HUES64 (cell line): ENCODE measurements around the gene NCS1.
A peak's percentile ranks its signal among the peaks of the same experiment; 100 is the strongest.

ENCODE experiments used
- H3K27ac ChIP-seq: 2 replicates; pipeline ENCODE4 v1.7.0; 2013; ENCODE audit warnings: low read depth, low read length, inconsistent platforms
- H3K27me3 ChIP-seq: 2 replicates; pipeline ENCODE4 v1.6.1; 2013; ENCODE audit warnings: mild to moderate bottlenecking, low read length; ENCODE audit not compliant: insufficient read depth
- H3K36me3 ChIP-seq: 2 replicates; pipeline ENCODE4 v1.6.1; 2013; ENCODE audit warnings: mild to moderate bottlenecking, low read length; ENCODE audit not compliant: insufficient read depth
- H3K4me1 ChIP-seq: 2 replicates; pipeline ENCODE4 v1.6.1; 2013; ENCODE audit warnings: mild to moderate bottlenecking, low read length, moderate library complexity; ENCODE audit not compliant: insufficient read depth
- H3K4me3 ChIP-seq: 2 replicates; pipeline ENCODE4 v1.5.1; 2013; ENCODE audit warnings: mild to moderate bottlenecking, low read length, moderate library complexity
- H3K9ac ChIP-seq: 2 replicates; pipeline ENCODE4 v1.6.1; 2013; ENCODE audit warnings: mild to moderate bottlenecking, low read depth, low read length
- H3K9me3 ChIP-seq: 2 replicates; pipeline ENCODE4 v1.6.1; 2013; ENCODE audit warnings: low read depth, low read length; ENCODE audit not compliant: insufficient read depth
- WGBS: fragments of 150-250, 120-280 bp; methylation state at CpG from one replicate; pipeline ENCODE4 v1.1.7; 2013; ENCODE audit warnings: missing lambda C conversion rate; 5-methylcytosine and 5-hydroxymethylcytosine counted together

NCS1 gene

DNA sequence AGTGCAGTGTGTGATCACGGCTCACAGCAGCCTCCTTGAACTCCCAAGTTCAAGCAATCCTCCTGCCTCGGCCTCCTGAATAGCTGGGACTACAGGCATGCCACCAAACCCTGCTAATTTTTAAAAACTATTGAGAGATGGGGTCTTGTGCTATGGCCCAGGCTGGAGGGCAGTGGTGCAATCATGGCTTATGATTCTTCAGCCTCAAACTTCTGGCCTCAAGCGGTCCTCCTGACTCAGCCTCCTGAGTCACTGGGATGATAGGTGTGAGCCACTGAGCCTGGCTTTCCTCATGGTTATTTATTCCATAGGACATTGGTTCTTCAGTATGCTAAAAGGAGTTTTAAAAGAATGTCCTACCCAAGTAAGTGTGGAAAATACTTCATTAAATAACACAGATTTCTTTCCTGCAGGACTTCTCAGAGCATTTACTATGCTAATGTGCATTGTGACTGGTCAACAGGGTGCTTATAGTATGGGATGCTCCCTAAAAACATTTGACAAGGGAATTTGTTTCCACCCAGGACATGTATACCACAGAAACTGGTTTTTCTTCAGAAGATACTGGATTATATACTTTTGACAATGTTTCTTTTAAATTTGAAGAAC lies 11.2 kb upstream of the NCS1 start:
- WGBS = 88% methylated on average over 3 of the region's 3 CpGs
- H3K4me1 ChIP-seq = no peaks in the 10 kb centered on the region
- no peak overlapping the region for H3K9ac ChIP-seq
- H3K27ac ChIP-seq = no peak overlapping the region
- H3K4me3 ChIP-seq = no peak overlapping the region
- H3K9me3 ChIP-seq = no peaks in the 10 kb centered on the region
- H3K27me3 ChIP-seq = no peaks in the 10 kb centered on the region
- no peaks in the 10 kb centered on the region for H3K36me3 ChIP-seq

DNA sequence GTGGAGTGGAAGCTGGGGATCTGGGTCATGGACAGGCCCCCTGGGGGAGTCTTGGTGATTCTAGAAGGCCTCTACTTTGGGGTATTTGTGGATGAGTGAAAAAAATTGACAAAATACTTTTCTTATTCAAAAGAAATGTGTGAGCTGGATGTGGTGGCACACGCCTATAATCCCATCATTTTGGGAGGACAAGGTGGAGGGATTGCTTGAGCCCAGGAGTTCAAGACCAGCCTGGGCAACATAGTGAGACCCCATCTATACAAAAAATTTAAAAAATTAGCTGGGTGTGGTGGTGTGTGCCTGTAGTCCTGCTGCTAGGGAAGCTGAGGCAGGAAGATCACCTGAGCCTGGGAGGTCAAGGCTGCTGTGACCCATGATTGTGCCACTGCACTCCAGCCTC lies 6.6 kb upstream of the NCS1 start:
- no peaks in the 10 kb centered on the region for H3K27me3 ChIP-seq
- WGBS = 100% methylated on average over 1 of the region's 1 CpG

DNA sequence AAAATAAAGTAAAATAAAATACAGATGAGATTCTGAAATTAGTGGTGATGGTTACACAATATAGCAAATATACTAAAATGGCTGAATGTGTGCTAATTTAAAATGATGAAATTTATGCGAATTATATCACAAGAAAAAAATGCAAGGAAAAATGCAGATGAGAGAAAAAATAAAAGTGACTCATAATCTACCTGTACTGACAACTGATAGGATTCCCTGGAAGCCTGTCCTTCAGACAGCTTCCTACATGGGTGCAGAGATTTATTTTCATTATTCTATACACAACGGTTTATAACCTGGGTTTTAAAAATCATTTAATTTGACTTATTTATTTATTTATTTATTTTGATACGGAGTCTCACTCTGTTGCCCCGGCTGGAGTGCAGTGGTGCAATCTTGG lies 5.8 kb upstream of the NCS1 start:
- no peak overlapping the region for H3K4me3 ChIP-seq
- H3K27ac ChIP-seq = no peak overlapping the region
- peaks cover 2% of the 10 kb centered on the region; the same call in 1 of the 2 replicates for H3K27me3 ChIP-seq
- no peaks in the 10 kb centered on the region for H3K9me3 ChIP-seq
- 92% methylated on average over 2 of the region's 4 CpGs for WGBS
- no peaks in the 10 kb centered on the region for H3K36me3 ChIP-seq
- H3K9ac ChIP-seq = no peak overlapping the region
- H3K4me1 ChIP-seq = peaks cover 3% of the 10 kb centered on the region; the same call in 1 of the 2 replicates

More for the DNA sequence above, 6.6 kb upstream of the NCS1 start:
- H3K4me1 ChIP-seq = no peaks in the 10 kb centered on the region
- H3K9ac ChIP-seq = no peak overlapping the region
- H3K36me3 ChIP-seq = no peaks in the 10 kb centered on the region
- H3K27ac ChIP-seq = no peak overlapping the region
- no peak overlapping the region for H3K4me3 ChIP-seq
- no peaks in the 10 kb centered on the region for H3K9me3 ChIP-seq

DNA sequence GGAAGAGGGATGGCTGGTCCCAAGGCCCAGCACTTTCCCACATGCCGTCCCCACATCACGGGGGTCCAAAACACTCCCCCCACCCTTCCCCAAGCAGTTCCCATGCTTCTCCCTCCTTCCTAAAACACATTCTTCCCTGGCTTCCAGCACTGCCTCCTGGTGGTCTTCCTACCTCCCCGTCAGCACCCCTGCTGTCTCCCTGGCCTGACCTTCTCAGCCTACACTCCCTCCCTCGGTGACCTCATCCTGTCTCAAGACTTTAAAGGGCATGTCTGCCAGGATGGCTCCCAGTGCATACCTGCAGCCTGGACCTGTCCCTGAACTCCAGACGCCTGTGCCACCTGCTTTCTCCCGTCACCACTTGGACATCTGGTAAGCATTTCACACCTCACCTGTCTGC lies 4.3 kb upstream of the NCS1 start:
- WGBS = 54% methylated on average over 6 of the region's 6 CpGs
- H3K27ac ChIP-seq = no peak overlapping the region
- H3K36me3 ChIP-seq = no peaks in the 10 kb centered on the region
- H3K9me3 ChIP-seq = no peaks in the 10 kb centered on the region
- H3K4me3 ChIP-seq = no peak overlapping the region
- no peak overlapping the region for H3K9ac ChIP-seq
- peaks cover 5% of the 10 kb centered on the region; the same call in 1 of the 2 replicates for H3K4me1 ChIP-seq
- peaks cover 6% of the 10 kb centered on the region for H3K27me3 ChIP-seq

DNA sequence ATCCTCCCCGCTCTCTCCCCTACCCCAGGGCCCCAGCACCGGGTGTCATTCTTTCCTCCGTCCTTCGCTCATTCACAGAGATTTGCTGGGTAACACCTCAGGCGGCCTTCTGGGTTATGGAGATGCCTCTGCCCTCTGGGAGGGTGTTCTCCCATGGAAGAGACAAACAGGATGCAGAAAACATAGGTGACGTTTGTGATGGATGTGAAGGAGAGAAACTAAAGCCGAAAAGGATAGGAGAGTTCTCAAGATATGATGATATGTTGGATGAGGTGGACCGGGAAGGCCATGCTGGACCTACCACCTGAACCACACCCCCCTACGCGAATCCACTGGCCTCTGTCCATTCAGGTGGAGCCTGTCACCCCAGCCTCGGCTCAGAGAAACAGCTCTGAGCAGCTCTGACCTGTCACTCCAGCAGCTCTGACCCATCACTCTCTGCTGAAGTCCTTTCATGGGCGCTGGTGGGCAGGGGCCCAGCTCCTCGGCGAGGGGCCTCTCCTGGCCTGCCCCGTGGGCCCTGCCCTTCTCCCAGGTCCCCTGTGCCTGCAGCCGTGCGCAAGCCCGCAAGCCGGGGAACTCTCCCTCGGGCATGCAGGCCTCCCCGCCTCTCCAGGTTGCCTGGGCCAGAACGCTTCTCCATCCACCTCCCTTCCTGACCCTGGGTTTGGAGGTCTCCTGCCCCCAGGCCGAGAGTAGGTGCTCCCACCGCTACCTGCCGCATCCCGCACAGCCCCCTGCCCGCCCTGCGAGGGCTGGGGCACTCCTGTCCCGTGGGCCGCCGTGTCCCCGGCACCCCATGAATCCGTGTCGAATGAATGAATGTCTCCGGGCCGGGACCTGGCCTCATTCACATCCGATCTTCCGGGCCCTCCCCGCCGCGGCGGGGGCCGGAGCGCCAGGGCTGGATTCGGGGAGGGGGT lies 717 bp upstream of the NCS1 start:
- peak overlapping the region; percentile 61 for H3K4me3 ChIP-seq
- H3K4me1 ChIP-seq = peaks cover 5% of the 10 kb centered on the region; the same call in 1 of the 2 replicates
- H3K36me3 ChIP-seq = no peaks in the 10 kb centered on the region
- H3K9me3 ChIP-seq = no peaks in the 10 kb centered on the region
- peaks cover 6% of the 10 kb centered on the region for H3K27me3 ChIP-seq
- 22% methylated on average over 44 of the region's 45 CpGs for whole genome bisulfite sequencing
- H3K27ac ChIP-seq = no peak overlapping the region
- H3K9ac ChIP-seq = peak overlapping the region; percentile 43; the same call in 1 of the 2 replicates

DNA sequence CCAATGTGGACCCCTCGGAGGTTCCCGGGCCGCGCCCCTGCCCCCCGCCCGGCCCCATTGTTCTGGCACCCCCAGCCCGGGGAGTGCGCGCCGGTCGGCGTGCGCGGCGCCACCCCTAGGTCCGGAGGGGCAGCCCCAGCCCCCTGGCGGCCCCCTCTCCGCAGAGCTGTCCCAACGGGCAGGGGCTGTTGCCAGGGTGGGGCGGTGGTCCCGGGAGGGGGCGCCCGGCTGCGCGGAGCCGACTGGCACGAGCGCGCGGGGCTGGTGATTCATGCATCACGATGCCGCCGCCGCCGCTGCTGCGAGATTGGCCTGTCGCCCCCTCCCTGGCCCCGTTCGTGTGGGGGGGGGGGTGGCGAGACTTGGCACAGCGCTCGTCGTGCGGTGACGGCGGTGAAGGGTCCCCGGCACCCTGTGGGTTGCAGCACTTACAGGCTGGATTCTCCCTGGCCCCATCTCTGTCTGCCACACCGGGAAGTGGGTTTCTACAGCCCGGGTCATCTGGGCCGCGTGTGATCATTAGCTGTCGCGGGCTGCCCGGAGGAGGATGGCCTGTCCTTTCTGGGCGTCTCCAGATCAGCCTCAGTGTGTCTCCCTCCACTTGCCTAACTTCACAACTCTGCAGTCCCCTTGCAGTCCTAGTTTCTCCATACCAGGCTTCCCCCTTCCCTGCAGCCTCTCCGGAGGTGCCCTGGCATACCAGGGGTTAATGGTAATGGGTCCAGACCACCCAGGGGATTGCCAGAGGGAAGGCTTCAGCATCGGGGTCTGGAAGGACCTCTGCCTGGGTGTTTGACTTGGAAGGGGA lies 858 bp downstream of the NCS1 start:
- Histone ChIP-seq H3K27ac (no peak overlapping the region), H3K27me3 (peaks cover 6% of the 10 kb centered on the region), H3K4me3 (peak overlapping the region; percentile 61), H3K9me3 (no peaks in the 10 kb centered on the region), H3K9ac (peak overlapping the region; percentile 47; the same call in 1 of the 2 replicates), H3K36me3 (no peaks in the 10 kb centered on the region), H3K4me1 (peaks cover 5% of the 10 kb centered on the region; the same call in 1 of the 2 replicates)
- 2% methylated on average over 56 of the region's 57 CpGs for WGBS

DNA sequence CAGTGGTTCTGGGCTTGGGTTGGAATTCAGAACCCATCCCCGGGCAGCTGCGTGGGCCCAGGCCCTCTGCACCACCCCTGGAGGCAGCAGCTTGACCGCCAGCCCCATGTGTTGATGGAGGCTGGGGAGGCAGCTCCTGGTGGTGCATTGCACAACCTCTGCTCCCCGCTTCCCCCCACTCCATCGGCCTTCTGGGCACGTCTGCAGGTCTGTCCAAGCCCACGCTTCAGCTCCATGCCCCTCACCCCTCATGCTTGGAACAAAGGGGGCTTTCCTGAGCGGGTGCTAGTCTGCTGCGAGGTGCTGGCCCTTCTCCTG lies 1.4 kb downstream of the NCS1 start:
- Histone ChIP-seq H3K27ac (no peak overlapping the region), H3K9ac (no peak overlapping the region), H3K27me3 (peaks cover 6% of the 10 kb centered on the region), H3K4me1 (peaks cover 5% of the 10 kb centered on the region; the same call in 1 of the 2 replicates), H3K36me3 (no peaks in the 10 kb centered on the region), H3K4me3 (peak overlapping the region; percentile 61), H3K9me3 (no peaks in the 10 kb centered on the region)
- 66% methylated on average over 9 of the region's 9 CpGs for WGBS

DNA sequence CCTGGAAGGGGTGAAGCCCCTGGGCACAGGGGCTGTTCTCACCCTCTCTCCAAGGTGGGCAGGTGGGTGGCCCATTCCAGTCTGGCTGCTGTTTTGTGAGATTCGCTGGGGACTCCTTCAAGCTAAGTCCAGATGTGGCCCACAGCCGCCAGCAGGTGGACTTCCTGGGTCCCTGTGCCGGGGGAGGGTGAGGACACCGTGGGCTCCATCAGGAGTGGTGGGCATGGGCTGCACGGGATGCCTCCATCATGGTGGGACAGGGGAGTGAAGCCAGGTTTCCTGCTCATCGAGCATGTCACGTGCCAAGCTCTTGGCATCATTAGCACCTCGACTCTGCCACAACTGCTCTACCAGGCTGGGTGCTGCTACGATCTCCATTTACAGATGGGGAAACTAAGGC lies 1.8 kb downstream of the NCS1 start:
- Histone ChIP-seq H3K9me3 (no peaks in the 10 kb centered on the region), H3K4me1 (peaks cover 5% of the 10 kb centered on the region; the same call in 1 of the 2 replicates), H3K4me3 (no peak overlapping the region; the same call in 1 of the 2 replicates), H3K36me3 (no peaks in the 10 kb centered on the region), H3K9ac (no peak overlapping the region), H3K27ac (no peak overlapping the region), H3K27me3 (peaks cover 6% of the 10 kb centered on the region)
- 96% methylated on average over 9 of the region's 9 CpGs for WGBS

DNA sequence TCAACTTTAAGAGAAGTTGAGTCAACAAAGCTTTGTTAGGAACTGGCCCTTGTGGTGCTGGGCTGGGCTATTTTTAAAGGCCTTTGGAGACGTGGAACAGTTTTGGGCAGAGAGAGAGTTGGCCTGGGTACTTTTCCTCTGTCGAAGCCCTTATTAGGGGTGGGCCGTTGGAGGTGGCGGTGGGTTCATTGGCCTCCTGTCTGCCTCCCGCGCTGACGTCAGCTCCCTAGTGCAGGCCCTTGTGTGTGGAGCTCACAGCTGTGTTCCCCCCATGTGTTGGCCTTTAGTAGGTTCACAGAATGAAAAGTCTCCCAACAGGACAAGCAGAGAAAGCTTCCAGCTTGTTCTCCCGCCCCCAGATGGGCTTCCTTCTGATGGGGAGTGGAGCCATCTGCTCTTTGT lies 2.7 kb downstream of the NCS1 start:
- Histone ChIP-seq H3K4me1 (peaks cover 5% of the 10 kb centered on the region; the same call in 1 of the 2 replicates), H3K36me3 (no peaks in the 10 kb centered on the region)
- 85% methylated on average over 8 of the region's 8 CpGs for WGBS

DNA sequence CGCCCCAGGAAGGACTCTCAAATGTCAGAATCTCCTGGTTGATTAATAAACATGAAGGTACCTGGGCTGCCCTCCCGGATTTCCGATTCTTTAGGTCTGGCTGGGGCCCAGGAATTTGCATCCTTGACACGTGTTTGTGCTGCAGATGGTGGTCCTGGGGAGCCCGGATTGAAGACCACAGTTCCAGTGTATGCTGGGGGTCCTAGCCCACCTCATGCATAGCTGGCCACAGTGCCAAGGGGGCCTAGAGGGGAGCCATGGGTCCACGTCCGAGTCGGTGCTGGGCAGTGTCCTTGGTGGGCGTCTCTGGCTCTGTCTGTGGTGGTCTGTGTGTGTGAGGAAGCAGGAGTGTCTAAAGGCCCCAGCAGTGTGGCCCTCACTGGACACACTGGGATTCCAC lies 3.2 kb downstream of the NCS1 start:
- H3K9ac ChIP-seq = no peak overlapping the region
- H3K4me1 ChIP-seq = peaks cover 5% of the 10 kb centered on the region; the same call in 1 of the 2 replicates
- 89% methylated on average over 9 of the region's 9 CpGs for WGBS
- no peaks in the 10 kb centered on the region for H3K36me3 ChIP-seq
- no peak overlapping the region for H3K27ac ChIP-seq
- H3K27me3 ChIP-seq = peaks cover 6% of the 10 kb centered on the region
- H3K4me3 ChIP-seq = no peak overlapping the region
- no peaks in the 10 kb centered on the region for H3K9me3 ChIP-seq

More for the DNA sequence above, 2.7 kb downstream of the NCS1 start:
- Histone ChIP-seq H3K27ac (no peak overlapping the region), H3K27me3 (peaks cover 6% of the 10 kb centered on the region), H3K9ac (no peak overlapping the region), H3K9me3 (no peaks in the 10 kb centered on the region), H3K4me3 (no peak overlapping the region)

DNA sequence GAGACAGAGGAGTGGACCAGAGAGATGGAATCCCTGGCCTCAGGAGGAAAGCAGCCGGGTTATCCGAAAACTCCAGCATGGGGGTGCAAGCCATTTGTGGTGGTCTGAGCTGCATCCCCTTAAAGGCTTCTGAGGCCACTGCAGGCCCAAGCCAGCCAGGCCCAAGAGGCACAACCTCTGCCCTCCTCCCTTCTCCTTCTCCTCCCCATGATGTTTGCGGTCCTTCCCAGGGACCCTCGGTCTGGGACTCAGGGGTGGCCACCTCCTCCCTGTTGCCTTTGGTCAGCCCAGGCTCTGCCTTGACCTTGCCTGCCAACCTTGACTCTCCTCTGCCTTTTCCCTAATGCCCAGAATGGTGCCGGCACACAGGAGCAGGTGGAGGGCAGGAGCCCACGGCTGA lies 4.6 kb downstream of the NCS1 start:
- Histone ChIP-seq H3K4me3 (no peak overlapping the region), H3K27ac (no peak overlapping the region), H3K27me3 (peaks cover 1% of the 10 kb centered on the region; the same call in 1 of the 2 replicates), H3K9me3 (no peaks in the 10 kb centered on the region), H3K4me1 (no peaks in the 10 kb centered on the region), H3K9ac (no peak overlapping the region), H3K36me3 (no peaks in the 10 kb centered on the region)
- WGBS = 94% methylated on average over 6 of the region's 6 CpGs
